Naive B cell (primary cell): ENCODE results near the gene KLRB1. TPM values are rescaled to one million over a fixed set of nuclear protein-coding genes. Genes with fewer than 3 reads are reported as not detected.
"Not testable (repeated sequence)": the region's sequence is repeated elsewhere in the genome, so short reads cannot be mapped to it uniquely, and the experiment has no call there.

Experiments
- ATAC-seq, 2 donors: fragments of 150-1000 bp; cut with Tn5 transposase; 2 replicates each; pipeline ENCODE4 v1.10.0; 2021; ENCODE audit warnings: low read depth in 2 of 2, mild to moderate bottlenecking in 2 of 2, moderate library complexity in 2 of 2
- DNase-seq: peaks from one replicate; pipeline ENCODE4 v3.0.0; 2022
- H3K27ac Mint-ChIP-seq, 6 donors: one replicate each; pipeline ENCODE4 v1.8.0; 2020 to 2022; ENCODE audit warnings: mild to moderate bottlenecking in 6 of 6, mixed read lengths in 6 of 6, moderate library complexity in 5 of 6, inconsistent platforms in 2 of 6
- H3K27me3 Mint-ChIP-seq, 3 donors: one replicate each; pipeline ENCODE4 v1.8.0; 2021 to 2022; ENCODE audit warnings: mixed read lengths in 3 of 3, mild to moderate bottlenecking in 1 of 3
- H3K36me3 Mint-ChIP-seq, 2 donors: one replicate each; pipeline ENCODE4 v1.8.0; 2020 to 2022; ENCODE audit warnings: mixed read lengths in 2 of 2, inconsistent platforms in 1 of 2, mild to moderate bottlenecking in 1 of 2
- H3K4me1 Mint-ChIP-seq, 3 donors: one replicate each; pipeline ENCODE4 v1.8.0; 2020 to 2022; ENCODE audit warnings: mixed read lengths in 3 of 3, inconsistent platforms in 1 of 3, mild to moderate bottlenecking in 1 of 3, moderate library complexity in 1 of 3
- H3K4me3 Mint-ChIP-seq, 8 donors: one replicate each; pipeline ENCODE4 v1.8.0; 2020 to 2022; ENCODE audit warnings: mild to moderate bottlenecking in 8 of 8, mixed read lengths in 8 of 8, moderate library complexity in 8 of 8, inconsistent platforms in 2 of 8
- H3K9me3 Mint-ChIP-seq, 7 donors: one replicate each; pipeline ENCODE4 v1.8.0; 2020 to 2022; ENCODE audit warnings: mixed read lengths in 7 of 7, mild to moderate bottlenecking in 5 of 7, inconsistent platforms in 2 of 7, moderate library complexity in 1 of 7
- polyA plus RNA-seq, 6 donors: library from polyadenylated mRNA; unstranded; fragments of 300-500 nt; fragmentation: Illumina TruSeq; gene quantifications; one replicate each; pipeline ENCODE4 v1.2.3, GENCODE V29; 2021; ENCODE audit warnings: low read depth in 6 of 6

The KLRB1 gene
- under 1 TPM in 4 of 6 donors, not detected in 2; 0.47 to 0.86 (median 0.74) TPM for polyA plus RNA-seq

DNA sequence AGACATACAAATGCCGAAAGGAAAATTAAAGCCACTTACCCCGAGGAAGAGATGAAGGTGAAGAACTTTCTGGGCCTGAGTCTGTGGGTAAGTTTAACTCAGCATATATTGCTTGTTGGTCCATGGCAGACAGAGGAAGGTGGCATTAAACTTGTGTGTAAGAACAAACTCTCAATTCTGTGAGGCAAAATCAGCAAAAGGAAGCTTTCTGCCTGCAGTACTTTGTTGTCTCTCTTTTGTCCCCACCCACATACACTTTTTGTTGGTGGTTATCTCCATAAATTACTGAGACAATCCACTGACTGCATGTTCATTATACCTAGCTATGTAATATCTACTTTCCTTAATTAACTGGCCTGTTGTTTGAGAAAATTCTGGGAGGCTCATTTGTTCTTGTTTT, at the start of gene KLRB1:
Gene KLRB1, minus strand, starts transcription at position 201 of the 400 bp plus-strand sequence. Its CDS starts 77 bp downstream, at position 124.
- H3K4me3 Mint-ChIP-seq, result no peak within 1 kb of the TSS
- H3K27me3 Mint-ChIP-seq, result no peaks in the 10 kb centered on the region
- peaks cover 0 to 5% (median 0%) of the 10 kb centered on the region in 3 donors for H3K4me1 Mint-ChIP-seq
- no peaks in the 10 kb centered on the region for H3K36me3 Mint-ChIP-seq
- DNase-seq, result no peak
- peaks cover 0 to 6% (median 2%) of the 10 kb centered on the region in 7 donors for H3K9me3 Mint-ChIP-seq
- H3K27ac Mint-ChIP-seq, result no peak within 1 kb of the TSS
- no peak for ATAC-seq

- peaks cover 55 to 80% (median 58%) of the 10 kb centered on the region in 3 donors for H3K4me1 Mint-ChIP-seq
- DNase-seq (no peak), ATAC-seq (no peak)
- peak overlapping the region; percentile 94 to 100 (median 98) for H3K27ac Mint-ChIP-seq
- peaks cover 0 to 7% (median 4%) of the 10 kb centered on the region in 7 donors for H3K9me3 Mint-ChIP-seq
- peaks cover 36 to 38% of the 10 kb centered on the region in 2 donors for H3K36me3 Mint-ChIP-seq
- H3K4me3 Mint-ChIP-seq, result peak overlapping the region; percentile 88 to 99 (median 95)
- H3K27me3 Mint-ChIP-seq, result no peaks in the 10 kb centered on the region
These were observed 43.6 kb upstream of the KLRB1 start for GRCh38 chr12:9651265-9651729.

- H3K4me3 Mint-ChIP-seq, result peak overlapping the region; percentile 91 to 99 (median 96)
- peak overlapping the region; percentile 94 to 100 (median 98) for H3K27ac Mint-ChIP-seq
- peaks cover 3 to 12% (median 7%) of the 10 kb centered on the region in 7 donors for H3K9me3 Mint-ChIP-seq
- ATAC-seq, result no peak
- no peak for DNase-seq
- no peaks in the 10 kb centered on the region for H3K27me3 Mint-ChIP-seq
- H3K4me1 Mint-ChIP-seq, result peaks cover 45 to 69% (median 47%) of the 10 kb centered on the region in 3 donors
- peaks cover 27 to 32% of the 10 kb centered on the region in 2 donors for H3K36me3 Mint-ChIP-seq
These were observed 42.4 kb upstream of the KLRB1 start for GRCh38 chr12:9650151-9650576.

GRCh38 chr12:9649532-9649940, 41.8 kb upstream of the KLRB1 start:
- Mint-ChIP-seq H3K36me3 (peaks cover 22 to 28% of the 10 kb centered on the region in 2 donors), H3K4me1 (peaks cover 41 to 62% (median 45%) of the 10 kb centered on the region in 3 donors), H3K27me3 (no peaks in the 10 kb centered on the region), H3K4me3 (peak overlapping the region; percentile 91 to 99 (median 96)), H3K27ac (peak overlapping the region; percentile 94 to 100 (median 98)), H3K9me3 (peaks cover 5 to 14% (median 9%) of the 10 kb centered on the region in 7 donors)
- peak; percentile 73 for DNase-seq
- ATAC-seq, result peak; percentile 17 to 20

DNA sequence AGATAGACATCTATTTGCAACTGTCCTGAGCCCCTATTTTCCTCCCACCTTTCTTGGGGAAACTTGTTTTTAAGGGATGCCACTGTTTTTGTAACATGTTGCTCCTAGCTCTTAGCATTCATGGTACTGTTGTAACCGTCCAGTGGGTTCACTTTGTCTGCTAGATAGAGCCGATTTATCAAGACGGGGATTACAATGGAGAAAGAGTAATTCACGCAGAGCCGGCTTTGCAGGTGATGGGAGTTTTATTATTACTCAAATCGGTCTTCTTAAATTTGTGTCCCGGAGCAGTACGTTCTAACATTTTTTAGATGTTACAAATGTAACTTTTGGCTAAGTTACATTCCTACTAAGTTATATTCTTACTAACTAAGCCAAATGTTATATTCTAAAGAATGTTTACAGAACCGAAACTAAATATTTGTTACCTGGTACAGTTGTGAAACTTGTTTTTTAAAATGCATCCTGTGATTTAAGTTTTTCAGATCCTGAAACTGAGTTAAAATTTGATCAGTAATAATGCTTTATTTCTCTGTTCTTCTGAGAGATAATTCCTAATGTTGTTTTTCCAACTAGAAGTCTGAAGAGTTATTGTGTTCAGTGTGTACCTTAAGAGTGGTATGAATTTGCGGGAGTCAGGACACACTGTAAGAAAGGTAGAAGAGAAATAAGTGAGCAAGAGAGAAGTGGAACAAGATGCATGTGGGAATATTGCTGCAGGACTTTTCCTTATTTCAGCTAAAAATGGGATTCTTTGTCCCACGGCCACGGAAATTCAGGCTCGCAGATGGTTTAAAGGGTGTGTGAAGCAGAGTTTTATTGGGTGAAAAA, 41.2 kb upstream of the KLRB1 start:
- Mint-ChIP-seq H3K4me1 (peaks cover 37 to 59% (median 43%) of the 10 kb centered on the region in 3 donors), H3K27me3 (no peaks in the 10 kb centered on the region), H3K27ac (peak overlapping the region; percentile 94 to 100 (median 98)), H3K4me3 (peak overlapping the region; percentile 91 to 99 (median 96)), H3K9me3 (peaks cover 5 to 17% (median 9%) of the 10 kb centered on the region in 7 donors), H3K36me3 (peaks cover 16 to 22% of the 10 kb centered on the region in 2 donors)
- peak in 1 of 2 donors; percentile 3 for ATAC-seq
- peak; percentile 19 for DNase-seq

GRCh38 chr12:9647825-9648700, 40.3 kb upstream of the KLRB1 start:
- H3K4me1 Mint-ChIP-seq, result peaks cover 31 to 59% (median 41%) of the 10 kb centered on the region in 3 donors
- peak; percentile 97 for DNase-seq
- H3K9me3 Mint-ChIP-seq, result peaks cover 4 to 17% (median 9%) of the 10 kb centered on the region in 7 donors
- peak overlapping the region; percentile 94 to 100 (median 98) for H3K27ac Mint-ChIP-seq
- peak overlapping the region; percentile 91 to 99 (median 96) for H3K4me3 Mint-ChIP-seq
- H3K27me3 Mint-ChIP-seq, result no peaks in the 10 kb centered on the region
- peak; percentile 66 to 68 for ATAC-seq
- peaks cover 8 to 17% of the 10 kb centered on the region in 2 donors for H3K36me3 Mint-ChIP-seq

- no peak for DNase-seq
- H3K4me3 Mint-ChIP-seq, result peak overlapping the region; percentile 86 to 97 (median 92)
- peak overlapping the region; percentile 94 to 100 (median 98) for H3K27ac Mint-ChIP-seq
- peak in 1 of 2 donors; percentile 0 for ATAC-seq
- H3K4me1 Mint-ChIP-seq, result peaks cover 25 to 60% (median 43%) of the 10 kb centered on the region in 3 donors
- H3K27me3 Mint-ChIP-seq, result no peaks in the 10 kb centered on the region
- H3K36me3 Mint-ChIP-seq, result peaks cover 6 to 17% of the 10 kb centered on the region in 2 donors
- peaks cover 4 to 17% (median 9%) of the 10 kb centered on the region in 7 donors for H3K9me3 Mint-ChIP-seq
These were observed 39.4 kb upstream of the KLRB1 start for GRCh38 chr12:9646794-9647781.

DNA sequence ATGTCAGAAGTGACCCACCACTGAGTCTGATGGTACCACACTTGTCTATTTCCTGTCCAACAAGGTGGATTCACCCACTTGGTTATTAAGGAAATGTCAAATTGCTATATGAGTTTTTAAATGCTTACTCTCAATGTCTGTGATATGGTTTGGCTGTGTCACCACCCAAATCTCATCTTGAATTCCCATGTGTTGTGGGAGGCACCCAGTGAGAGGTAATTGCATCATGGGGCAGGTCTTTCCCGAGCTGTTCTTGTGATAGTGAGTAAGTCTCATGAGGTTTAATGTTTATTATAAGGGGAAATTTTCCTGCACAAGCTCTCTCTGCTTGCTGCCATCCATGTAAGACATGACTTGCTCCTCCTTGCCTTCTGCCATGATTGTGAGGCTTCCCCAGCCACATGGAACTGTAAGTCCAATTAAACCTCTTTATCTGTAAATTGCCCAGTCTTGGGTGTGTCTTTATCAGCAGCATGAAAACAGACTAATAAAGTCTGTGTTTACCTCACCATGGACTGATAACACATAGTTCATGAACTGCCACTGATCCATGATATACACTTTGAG, 37.4 kb upstream of the KLRB1 start:
- not testable (repeated sequence) for H3K36me3 Mint-ChIP-seq, ATAC-seq, H3K27me3 Mint-ChIP-seq, DNase-seq
- peak overlapping the region in 2 of 6 donors; percentile 12 to 17 for H3K27ac Mint-ChIP-seq
- H3K4me3 Mint-ChIP-seq, result peak overlapping the region in 1 of 8 donors; percentile 3
- peaks cover 17 to 46% (median 27%) of the 10 kb centered on the region in 3 donors for H3K4me1 Mint-ChIP-seq
- peaks cover 4 to 17% (median 8%) of the 10 kb centered on the region in 7 donors for H3K9me3 Mint-ChIP-seq

GRCh38 chr12:9643266-9643660, 35.5 kb upstream of the KLRB1 start:
- no peaks in the 10 kb centered on the region for H3K27me3 Mint-ChIP-seq
- peaks cover 16 to 46% (median 40%) of the 10 kb centered on the region in 3 donors for H3K4me1 Mint-ChIP-seq
- peaks cover 0 to 8% of the 10 kb centered on the region in 2 donors for H3K36me3 Mint-ChIP-seq
- peaks cover 4 to 17% (median 9%) of the 10 kb centered on the region in 7 donors for H3K9me3 Mint-ChIP-seq
- H3K4me3 Mint-ChIP-seq, result no peak overlapping the region
- H3K27ac Mint-ChIP-seq, result peak overlapping the region in 1 of 6 donors; percentile 23
- no peak for DNase-seq
- no peak for ATAC-seq

DNA sequence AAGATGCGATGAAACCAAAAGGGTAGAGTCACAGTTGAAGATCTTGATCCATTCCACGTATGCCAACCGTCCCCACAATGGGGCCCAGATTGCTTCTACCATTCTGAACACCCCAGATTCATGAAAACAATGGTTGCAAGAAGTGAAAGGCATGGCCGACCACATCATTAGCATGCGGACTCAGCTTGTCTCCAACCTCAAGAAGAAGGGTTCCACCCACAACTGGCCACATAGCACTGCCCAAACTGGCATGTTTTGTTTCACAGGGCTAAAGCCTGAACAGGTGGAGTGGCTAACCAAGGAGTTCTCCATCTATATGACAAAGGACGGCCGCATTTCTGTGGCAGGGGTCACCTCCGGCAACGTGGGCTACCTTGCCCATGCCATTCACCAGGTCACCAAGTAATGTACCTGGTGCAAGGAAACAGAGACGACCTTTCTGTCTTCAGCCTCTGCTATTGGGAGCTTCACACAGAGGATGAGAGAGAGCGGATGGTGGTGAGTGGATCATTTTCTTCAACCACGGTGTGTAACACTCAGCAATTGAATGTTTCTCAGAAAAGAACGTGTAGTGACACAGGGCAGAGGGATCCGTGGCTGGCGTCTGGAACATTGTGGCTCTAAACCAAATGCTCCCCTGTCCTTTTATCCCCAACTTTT, 35.0 kb upstream of the KLRB1 start:
- peak overlapping the region in 2 of 8 donors; percentile 38 to 68 for H3K4me3 Mint-ChIP-seq

DNA sequence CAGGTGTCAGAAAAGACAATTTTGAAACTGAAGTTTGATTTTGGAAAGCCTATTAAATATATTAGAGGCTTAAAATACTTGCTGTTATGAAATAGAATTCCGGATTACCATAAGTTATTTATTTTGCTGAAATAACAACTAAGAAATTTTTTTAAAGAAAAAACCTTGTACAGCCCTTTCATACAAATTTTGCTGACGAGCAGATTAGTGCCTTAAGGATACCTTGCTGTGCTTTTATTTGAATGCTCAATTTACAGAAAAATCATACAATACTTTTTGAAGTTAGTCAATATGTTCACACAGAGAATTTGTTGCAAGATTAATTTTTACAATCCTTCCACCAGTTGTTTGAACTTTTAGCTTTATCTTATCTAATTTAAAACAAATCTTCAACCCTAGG, 32.3 kb upstream of the KLRB1 start:
- ATAC-seq (no peak), DNase-seq (no peak)
- H3K27me3 Mint-ChIP-seq, result no peaks in the 10 kb centered on the region
- H3K4me3 Mint-ChIP-seq, result no peak overlapping the region
- H3K4me1 Mint-ChIP-seq, result peaks cover 30 to 61% (median 60%) of the 10 kb centered on the region in 3 donors
- H3K9me3 Mint-ChIP-seq, result peaks cover 0 to 22% (median 8%) of the 10 kb centered on the region in 7 donors
- H3K36me3 Mint-ChIP-seq, result peaks cover 11 to 12% of the 10 kb centered on the region in 2 donors
- H3K27ac Mint-ChIP-seq, result no peak overlapping the region

More for the DNA sequence above, 35.0 kb upstream of the KLRB1 start:
- Mint-ChIP-seq H3K36me3 (peaks cover 0 to 8% of the 10 kb centered on the region in 2 donors), H3K27me3 (no peaks in the 10 kb centered on the region), H3K9me3 (peaks cover 4 to 17% (median 9%) of the 10 kb centered on the region in 7 donors), H3K4me1 (peaks cover 16 to 46% (median 45%) of the 10 kb centered on the region in 3 donors), H3K27ac (peak overlapping the region in 2 of 6 donors; percentile 23 to 24)
- ATAC-seq, result no peak
- DNase-seq, result no peak
